GM12801 (cell line): ENCODE results near the gene JMJD4.

Experiments
- TF ChIP-seq, protein P1 (sequence below): IDR thresholded peaks from one replicate; pipeline ENCODE4 v1.5.1; 2011; ENCODE audit warnings: control low read depth; ENCODE audit not compliant: insufficient read length; ENCODE audit errors: extremely low read depth

JMJD4 gene

DNA sequence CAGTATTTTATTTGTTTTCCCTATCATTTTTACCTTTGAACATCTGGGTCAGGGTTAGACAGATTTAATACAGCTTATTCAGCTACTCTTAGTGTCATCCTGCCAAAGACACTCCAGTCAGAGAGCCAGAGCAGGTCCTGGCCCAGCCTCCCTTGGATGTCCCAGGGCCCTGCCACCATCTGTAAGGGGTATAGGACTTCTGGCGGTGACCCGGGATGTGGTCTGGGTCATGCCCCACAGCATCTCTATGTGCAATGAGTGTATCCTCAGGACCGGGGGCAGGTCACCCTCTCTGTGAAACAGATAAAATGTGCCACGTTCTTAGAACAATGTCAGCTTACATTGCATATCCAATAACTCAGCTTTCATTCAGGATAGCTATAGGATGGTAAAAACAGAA, 42.5 kb upstream of the JMJD4 start:
- TF ChIP-seq, protein P1, sequence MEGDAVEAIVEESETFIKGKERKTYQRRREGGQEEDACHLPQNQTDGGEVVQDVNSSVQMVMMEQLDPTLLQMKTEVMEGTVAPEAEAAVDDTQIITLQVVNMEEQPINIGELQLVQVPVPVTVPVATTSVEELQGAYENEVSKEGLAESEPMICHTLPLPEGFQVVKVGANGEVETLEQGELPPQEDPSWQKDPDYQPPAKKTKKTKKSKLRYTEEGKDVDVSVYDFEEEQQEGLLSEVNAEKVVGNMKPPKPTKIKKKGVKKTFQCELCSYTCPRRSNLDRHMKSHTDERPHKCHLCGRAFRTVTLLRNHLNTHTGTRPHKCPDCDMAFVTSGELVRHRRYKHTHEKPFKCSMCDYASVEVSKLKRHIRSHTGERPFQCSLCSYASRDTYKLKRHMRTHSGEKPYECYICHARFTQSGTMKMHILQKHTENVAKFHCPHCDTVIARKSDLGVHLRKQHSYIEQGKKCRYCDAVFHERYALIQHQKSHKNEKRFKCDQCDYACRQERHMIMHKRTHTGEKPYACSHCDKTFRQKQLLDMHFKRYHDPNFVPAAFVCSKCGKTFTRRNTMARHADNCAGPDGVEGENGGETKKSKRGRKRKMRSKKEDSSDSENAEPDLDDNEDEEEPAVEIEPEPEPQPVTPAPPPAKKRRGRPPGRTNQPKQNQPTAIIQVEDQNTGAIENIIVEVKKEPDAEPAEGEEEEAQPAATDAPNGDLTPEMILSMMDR: no peak

DNA sequence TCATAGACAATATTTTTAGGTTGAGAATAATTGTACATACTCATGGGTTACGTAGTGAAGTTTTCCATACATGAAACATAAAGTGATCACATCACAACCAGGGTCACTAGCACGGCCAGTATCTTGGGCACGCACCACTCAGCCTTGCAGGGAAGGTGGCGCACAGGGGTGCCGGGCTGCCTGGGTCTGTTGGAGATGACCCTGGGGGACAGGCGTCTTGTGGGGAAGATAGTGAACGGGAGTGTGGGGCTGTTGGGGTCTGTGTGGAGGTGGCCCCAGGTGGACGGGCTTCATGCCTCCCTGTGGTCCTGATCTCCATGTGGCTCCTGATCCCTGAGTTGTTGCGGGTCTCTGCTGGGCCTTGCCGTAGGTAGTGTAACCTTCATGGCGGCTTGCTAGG, 42.1 kb upstream of the JMJD4 start:
- TF ChIP-seq, protein P1: no peak

DNA sequence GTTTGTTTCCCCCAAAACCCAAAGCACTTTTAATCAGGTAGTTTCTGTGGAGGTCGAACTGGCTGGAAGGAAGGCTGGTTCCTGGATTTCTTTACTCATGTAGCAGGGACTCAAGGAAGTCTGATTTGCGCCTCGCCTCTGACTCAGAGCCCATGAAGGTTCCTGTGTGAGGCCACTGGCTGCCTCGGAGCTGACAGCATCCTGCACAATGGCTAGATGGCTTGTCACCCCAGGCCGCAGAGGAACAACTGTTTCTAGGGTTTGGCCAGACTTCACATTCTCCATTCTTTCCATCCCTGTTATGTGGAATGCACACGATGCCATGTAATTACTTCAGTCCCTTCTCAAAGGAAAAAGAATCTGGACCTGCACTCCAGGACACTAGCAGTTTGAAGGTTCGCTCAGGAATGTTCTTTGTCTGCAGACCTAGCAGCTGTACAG, 41.2 kb upstream of the JMJD4 start:
- TF ChIP-seq, protein P1: no peak

DNA sequence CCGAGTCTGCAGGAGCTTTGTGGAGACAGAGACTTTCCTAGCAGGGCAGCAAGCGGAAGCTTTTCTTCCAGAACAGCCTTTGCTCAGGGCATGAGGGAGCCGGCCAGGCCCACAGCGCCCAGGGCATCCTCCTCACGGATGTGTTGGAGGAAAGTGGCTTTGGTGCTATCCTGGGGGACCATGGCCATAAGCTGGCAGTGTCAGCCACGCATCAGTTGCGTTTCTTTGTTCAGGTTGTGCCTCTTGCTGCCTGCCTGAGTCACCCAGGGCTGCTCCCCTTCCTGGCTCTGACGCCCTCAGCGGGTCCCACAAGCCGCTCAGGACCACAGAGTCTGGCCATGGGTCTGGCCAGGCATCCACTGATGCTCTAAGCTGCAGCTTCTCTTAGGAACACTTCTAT, 40.7 kb upstream of the JMJD4 start:
- TF ChIP-seq, protein P1: no peak

DNA sequence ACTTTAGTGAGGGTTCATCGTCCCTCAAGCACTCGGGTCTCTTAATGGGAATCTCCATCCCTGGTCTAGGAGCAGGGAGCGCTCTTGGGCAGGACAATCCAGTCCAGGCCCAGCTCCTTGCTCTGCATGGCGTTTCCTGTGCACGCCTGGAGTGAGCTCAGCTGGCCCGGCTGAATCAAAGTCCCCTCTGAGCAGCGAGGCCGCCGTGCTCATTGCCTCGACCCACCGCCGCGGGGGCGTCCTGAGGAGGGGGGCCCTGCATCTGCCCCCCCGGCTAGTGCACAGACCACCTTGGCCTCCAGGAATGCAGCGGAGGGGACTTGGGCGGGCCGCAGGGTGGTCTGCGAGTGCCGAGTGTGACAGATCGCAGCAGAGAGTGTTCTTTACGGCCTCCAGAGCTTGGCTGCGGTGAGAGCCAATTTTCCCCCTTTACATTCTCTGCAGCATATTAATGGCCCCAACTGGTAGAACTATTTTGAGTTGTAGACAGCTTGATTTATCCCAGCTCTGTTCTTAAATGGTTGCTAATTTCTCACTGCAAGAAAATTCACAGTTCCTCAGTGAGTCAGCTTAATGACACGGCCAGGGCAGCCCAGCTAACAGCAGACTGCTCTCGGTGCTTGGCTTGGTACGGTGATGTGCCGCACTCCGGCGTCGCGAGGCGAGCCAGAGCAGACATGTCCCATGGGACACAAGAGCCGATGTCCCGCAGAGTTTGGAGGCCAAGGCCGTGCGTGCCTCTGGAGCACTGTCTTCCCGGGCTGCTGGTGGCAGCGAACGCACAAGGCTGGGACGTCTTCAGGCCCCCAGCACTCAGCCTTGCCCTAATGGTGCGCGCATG, 39.9 kb upstream of the JMJD4 start:
- TF ChIP-seq, protein P1: no peak

DNA sequence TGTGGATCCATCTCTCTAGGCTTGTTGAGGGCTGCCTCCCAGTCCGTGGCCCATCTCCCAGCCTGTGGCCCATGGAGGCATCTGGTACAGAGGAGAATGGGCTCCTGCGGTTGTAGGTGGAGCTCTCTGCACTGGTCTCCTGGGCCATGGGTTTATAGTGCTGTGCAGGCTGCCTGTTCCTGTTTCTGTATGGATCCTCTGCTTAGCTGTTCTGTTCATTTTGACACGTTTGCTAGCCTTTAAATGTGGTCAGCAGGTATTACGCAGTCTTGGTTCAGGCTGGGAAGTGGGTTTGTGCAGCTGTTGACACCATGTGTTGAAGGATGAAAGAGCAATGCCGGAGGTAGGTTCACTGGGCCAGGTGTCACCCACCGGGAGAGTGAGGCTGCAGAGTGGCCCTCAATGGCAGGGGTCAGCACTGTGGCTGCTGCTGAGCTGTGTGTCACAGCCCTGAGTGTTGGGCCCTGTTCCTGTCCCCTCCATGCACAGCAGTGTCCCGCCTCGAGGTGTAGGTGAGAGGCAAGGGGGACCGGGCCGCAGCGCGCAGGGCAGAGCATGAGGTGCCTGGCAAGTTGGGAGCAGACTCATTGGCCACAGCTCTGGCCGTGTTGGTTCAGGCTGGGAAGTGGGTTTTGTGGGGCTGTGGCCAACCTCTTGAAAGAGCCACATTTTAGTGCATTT, 39.1 kb upstream of the JMJD4 start:
- TF ChIP-seq, protein P1: no peak

DNA sequence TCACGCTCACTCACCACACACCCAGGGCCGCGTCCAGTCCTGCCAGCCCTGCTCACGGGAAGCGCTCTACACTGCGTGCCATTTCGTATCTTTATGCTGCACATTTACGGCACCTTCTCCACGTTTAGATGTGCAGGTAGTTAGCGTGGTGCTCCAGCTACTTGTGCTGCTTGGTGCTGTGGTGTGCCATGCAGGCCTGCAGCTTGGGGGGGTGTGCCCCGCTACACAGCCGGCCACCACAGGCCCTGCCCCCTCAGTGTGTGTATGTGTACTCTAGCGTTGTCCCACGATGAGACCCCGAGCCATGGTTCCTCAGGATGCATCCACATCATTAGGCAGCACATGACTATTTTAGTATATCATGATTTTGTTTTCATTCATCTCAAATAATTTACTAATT, 38.5 kb upstream of the JMJD4 start:
- TF ChIP-seq, protein P1: no peak
